ENCODE results near the gene LHFPL3.

DNA sequence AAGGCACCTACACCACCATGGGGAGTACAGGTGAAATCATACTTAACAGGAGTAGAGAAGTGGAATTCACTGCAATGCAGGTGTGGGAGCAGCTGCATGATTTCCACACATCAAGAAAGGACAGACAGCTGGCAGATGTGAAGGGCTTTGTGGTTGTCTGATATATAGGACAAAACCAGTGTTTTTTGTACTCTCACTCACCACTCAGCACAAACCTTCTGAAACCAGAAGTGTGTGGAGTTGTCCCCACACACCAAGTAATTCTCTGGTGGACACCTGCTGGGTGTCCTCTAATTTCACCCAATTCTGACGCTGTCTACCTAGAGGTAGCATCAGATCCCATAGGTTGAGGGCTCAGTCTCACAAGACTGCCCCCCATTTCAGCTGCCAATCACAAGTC, 357.9 kb downstream of the LHFPL3 start:
- TF ChIP-seq, protein P1, sequence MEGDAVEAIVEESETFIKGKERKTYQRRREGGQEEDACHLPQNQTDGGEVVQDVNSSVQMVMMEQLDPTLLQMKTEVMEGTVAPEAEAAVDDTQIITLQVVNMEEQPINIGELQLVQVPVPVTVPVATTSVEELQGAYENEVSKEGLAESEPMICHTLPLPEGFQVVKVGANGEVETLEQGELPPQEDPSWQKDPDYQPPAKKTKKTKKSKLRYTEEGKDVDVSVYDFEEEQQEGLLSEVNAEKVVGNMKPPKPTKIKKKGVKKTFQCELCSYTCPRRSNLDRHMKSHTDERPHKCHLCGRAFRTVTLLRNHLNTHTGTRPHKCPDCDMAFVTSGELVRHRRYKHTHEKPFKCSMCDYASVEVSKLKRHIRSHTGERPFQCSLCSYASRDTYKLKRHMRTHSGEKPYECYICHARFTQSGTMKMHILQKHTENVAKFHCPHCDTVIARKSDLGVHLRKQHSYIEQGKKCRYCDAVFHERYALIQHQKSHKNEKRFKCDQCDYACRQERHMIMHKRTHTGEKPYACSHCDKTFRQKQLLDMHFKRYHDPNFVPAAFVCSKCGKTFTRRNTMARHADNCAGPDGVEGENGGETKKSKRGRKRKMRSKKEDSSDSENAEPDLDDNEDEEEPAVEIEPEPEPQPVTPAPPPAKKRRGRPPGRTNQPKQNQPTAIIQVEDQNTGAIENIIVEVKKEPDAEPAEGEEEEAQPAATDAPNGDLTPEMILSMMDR (conservative IDR thresholded peaks at IDR 0.05) = no peak
- TF ChIP-seq ZFX (IDR thresholded peaks at IDR 0.05) = no peak

Data from C4-2B (cell line).